ENCODE measurements around the gene AFM.

- TF ChIP-seq CTCF (IDR thresholded peaks at IDR 0.05) = no peak
- no peak for TF ChIP-seq EP300 (IDR thresholded peaks at IDR 0.05)
- no peak for TF ChIP-seq POLR2AphosphoS5 (IDR thresholded peaks at IDR 0.05)
Measured at GRCh38 chr4:73501664-73502265, 20.2 kb downstream of the AFM start.

All from sigmoid colon (tissue), 4 donors.